ENCODE data around the gene TTLL5. TPM values are rescaled to one million over a fixed set of nuclear protein-coding genes. Genes with fewer than 3 reads are reported as not detected.
"Not testable (repeated sequence)": the region's sequence is repeated elsewhere in the genome, so short reads cannot be mapped to it uniquely, and the experiment has no call there.

Gene TTLL5
- total RNA-seq, 1 experiment from 2014 or later = 16.1 TPM

GRCh38 chr14:75913183-75913582 is 252.1 kb downstream of the TTLL5 start:
- DNase-seq (ENCODE audit: low spot score) = no peak

DNA sequence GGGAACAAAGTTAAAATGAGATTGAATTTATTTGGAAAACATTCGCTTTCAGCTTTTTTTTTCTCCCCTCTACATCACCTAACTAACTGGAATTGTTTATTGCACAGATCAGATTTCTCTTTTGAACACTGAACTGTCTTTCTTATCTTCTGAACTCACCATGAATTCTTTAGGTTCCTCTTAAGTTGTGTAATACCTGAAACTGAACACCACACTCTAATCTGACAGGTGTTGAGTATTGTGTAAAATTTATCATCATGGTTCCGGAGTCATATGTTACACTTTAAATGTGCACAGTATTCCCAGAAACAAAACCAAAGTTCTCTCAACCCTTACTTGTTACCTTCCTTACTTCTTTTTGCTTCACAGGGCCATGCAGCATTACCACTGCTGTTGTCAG is 254.0 kb downstream of the TTLL5 start:
- DNase-seq (ENCODE audit: low spot score) = no peak

DNA sequence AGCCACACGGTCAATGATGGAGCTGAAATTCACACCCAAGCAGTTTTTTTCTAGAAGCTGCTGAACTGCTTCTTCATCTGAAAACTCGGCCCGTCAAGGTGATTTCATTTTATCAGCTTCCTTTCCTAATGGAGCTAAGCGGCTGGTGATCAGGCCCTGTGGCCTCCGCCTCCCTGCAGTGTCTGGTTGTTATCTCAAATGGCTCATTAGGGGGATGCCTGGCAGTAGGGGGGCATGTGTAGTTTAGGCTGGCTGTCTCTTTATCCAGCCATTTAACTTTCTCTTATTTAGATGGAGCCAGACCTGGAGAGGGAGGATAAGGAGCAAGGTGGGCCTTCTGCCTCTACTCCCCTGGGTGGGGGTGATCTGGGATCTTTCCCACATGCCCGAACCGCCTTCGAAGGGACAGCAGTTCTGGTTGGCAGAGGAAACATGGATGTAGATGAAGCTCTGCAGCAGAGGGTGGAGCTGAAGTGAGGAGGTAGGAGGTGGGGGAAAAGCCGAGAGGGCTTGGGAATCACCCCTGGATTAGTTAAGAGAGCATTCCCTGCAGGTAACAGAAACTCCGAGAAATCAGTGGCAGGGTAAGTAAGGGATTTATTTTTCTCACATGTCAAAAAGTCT is 256.4 kb downstream of the TTLL5 start:
- no peak for DNase-seq (ENCODE audit: low spot score)

DNA sequence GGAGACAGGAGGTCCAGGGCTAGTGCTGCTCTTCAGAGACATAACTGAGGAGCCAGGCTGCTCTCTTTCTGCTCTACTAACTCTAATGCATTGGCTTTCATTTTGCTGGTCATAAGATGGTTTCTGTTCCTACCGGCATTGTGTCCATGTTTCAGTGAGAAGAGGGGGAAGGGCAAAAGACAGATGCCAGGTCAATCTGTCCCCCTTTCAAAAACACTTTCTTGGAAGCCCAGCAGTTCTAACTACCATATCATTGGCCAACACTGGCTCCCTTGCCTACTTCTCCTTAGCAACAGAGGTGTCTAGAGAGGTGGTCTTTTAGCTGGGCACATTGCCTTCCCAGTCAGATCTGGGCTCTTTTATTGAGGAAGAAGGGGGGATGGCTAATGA is 256.9 kb downstream of the TTLL5 start:
- no peak for DNase-seq (ENCODE audit: low spot score)

- not testable (repeated sequence) for DNase-seq (ENCODE audit: low spot score)
Observed at GRCh38 chr14:75920421-75920820, 259.4 kb downstream of the TTLL5 start.

GRCh38 chr14:75925141-75925840 is 264.2 kb downstream of the TTLL5 start:
- DNase-seq (ENCODE audit: low spot score) = not testable (repeated sequence)

- DNase-seq (ENCODE audit: low spot score) = no peak
Observed at GRCh38 chr14:75926431-75927115, 265.5 kb downstream of the TTLL5 start.

DNA sequence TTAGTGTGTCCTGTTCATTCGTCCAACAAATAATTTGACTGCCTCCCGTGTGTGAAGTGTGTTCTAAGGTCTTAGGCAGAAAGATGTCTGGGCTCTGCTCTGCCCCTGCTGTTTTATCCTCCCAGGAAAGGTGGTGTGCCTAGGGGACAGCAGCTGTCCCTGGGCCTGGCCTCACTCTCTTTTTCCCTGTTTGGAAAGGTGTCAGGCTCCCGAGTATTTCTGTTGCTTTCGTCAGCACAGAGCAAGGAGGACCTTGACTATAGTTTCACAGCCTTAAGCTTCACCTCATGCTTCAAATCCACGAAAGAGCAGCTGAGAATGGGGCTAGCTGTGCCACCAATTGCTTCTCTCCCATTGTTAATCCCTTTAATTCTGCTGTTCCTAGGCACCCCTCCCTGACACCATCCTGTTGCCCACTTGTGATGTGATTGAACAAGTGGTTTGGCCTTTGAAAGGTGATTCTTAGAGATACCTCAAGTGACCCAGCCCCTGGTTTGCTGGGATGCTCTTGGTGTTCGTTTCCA is 266.6 kb downstream of the TTLL5 start:
- no peak for DNase-seq (ENCODE audit: low spot score)

- no peak for DNase-seq (ENCODE audit: low spot score)
Observed at GRCh38 chr14:75928690-75929181, 267.7 kb downstream of the TTLL5 start.

DNA sequence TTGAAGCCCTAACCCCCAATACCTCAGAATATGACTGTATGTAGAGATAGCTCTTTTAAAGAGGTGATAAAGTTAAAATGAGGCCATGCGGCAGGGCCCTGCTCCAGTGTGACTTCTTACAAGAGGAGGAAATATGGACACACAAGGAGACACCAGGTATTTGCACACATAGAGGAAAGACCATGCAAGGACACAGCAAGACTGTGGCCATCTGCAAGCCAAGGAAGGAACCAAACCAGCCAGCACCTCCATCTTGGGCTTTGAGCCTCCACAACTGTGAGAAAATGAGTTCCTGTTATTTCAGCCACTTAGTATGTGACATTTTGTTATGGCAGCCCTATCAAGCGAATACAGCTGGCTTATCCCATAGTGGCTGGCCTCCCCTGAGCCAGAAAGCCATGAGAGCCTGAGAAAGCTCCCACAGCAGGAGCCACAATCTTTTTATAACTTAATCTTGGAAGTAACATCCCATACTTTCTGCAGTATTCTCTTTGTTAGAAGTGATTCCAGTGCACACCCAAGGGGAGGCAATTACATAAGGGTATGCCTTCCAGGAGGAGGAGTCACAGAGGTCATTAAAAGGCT is 272.8 kb downstream of the TTLL5 start:
- no peak for DNase-seq (ENCODE audit: low spot score)

DNA sequence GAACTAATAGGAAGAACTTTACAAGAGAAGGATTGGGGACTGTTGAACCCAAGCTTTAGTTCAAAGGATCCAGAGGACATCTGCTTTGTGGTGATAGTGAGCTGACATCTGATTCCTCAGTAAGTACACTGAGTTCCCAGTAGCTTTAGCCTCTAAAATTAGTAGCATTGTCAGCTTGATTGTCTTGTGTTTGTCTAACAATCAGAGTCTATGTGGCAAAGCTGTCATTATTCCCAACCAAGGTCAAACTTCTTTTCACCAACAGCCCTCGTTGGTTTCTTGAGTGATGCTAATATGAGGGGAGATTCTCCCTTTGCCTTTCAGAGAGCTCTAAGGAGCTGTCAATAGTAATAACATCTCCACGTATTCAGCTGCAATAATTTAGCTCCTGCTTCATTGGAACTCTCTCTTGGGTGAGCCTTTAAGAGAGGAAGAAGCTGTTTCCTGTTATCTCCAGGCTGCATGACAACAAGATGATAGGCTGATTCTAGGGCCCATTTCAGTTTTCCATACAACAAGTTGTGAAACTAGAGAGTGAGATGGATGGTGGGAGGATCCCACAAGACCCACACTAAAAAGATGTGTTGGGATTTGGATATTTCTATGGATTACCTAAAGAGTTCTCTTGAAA is 274.1 kb downstream of the TTLL5 start:
- DNase-seq (ENCODE audit: low spot score) = no peak

GRCh38 chr14:75939200-75939599 is 278.2 kb downstream of the TTLL5 start:
- no peak for DNase-seq (ENCODE audit: low spot score)

GRCh38 chr14:75941030-75941429 is 280.0 kb downstream of the TTLL5 start:
- no peak for DNase-seq (ENCODE audit: low spot score)

DNA sequence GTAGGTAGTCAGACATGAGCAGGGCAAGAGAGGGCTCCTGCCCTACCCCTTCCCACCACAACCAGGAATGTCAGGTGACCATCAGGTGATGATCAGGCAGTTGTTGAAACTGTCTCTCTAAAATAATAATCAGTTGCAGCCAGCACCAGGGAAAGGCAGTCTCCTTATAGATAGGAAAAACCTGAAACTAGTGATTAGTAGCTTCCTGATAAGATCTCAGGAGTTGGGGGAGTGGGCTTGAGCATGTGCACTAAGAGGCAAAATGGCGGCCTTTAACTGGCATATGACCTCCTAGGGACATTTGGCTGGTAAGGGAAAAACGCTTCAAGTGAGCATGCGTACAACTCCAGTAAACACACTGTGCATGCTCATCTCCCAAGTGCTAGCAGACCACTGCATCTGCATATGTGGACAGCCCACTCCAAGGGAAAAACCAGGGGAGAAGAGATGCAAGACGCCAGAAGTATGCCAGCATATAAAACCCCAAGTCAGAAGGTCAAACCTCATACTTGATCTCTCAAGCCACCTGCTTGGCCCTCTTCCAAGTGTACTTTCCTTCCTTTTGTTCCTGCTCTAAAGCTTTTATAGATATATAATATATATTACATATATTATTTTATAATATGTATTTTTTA is 283.7 kb downstream of the TTLL5 start:
- no peak for DNase-seq (ENCODE audit: low spot score)

DNA sequence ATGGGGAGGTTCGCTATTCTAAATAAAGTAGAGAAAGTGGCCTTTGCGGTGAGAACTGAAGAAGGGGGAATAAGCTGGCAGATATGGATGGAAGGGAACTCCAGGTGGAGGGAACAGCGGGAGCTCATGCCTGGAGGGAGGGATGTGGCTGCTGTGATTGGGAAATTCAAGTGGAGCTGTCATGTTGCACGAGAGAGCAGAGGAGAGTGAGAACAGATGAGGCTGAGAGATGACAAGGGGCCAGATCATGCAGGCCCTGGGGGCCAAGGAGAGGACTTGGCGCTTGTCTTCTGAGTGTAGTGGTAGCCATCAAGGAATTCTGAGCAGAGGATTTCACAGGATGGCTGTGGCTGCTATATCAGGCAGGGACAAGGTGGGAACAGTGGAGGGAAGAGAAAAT is 285.7 kb downstream of the TTLL5 start:
- no peak for DNase-seq (ENCODE audit: low spot score)

DNA sequence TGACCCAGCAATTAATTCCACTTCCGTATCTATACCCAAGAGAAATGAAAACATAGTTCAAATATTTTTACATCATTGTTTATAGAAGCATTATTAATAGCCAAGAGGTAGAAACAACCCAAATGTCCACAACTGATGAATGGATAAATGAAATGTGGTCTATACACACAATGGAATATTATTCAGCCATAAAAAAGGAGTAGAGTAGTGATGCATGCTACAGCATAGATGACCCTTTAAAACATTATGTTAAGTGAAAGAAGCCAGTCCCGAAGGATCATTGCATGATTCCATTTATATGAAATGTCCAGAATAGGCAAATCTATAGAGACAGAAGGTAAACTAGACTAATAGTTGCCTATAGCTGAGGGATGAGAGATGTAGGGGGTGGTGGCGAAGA is 291.4 kb downstream of the TTLL5 start:
- DNase-seq (ENCODE audit: low spot score) = no peak

DNA sequence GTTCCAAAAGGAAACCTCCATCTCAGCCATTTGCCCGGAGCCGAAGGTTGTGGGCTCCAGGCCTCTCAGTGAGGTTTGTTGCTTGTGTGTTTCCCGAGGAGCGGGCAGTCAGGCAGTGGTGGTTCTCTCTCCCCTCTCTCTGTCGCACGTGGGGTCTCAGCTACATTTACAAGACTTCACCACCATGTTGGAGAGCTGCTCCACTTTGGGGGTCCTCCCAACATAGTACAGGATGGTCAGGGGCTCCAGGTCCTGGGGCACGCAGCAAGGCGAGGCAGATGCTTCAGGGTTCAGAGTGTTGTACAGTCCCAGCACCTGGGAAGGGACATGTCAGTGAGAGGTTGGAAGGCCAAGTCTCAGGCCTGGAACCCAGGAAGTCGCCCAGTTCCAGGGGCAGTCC is 298.0 kb downstream of the TTLL5 start:
- DNase-seq (ENCODE audit: low spot score) = no peak

DNA sequence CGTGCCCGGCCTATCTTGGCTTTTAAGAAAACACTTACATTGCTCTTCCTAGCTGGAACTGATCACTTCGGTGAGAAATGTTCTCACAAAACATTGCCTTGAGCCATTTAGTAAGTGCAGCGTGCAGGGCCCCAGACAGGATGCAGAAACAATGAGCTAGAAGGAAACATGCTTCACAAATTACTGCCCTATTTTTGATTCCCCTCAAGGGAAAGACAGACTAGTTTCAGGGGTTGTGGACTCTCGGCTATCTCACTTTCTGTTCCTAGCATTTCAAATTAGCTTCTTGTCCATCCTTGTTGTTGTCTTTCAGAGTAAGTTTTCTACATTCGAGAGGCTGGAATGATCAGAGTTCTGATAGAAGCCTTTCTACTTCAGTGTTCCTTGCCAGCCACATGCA is 299.2 kb downstream of the TTLL5 start:
- no peak for DNase-seq (ENCODE audit: low spot score)

- DNase-seq (ENCODE audit: low spot score) = no peak
Observed at GRCh38 chr14:75961662-75962061, 300.6 kb downstream of the TTLL5 start.

GRCh38 chr14:75967866-75968265 is 306.8 kb downstream of the TTLL5 start:
- DNase-seq (ENCODE audit: low spot score) = no peak

GRCh38 chr14:75968456-75968855 is 307.4 kb downstream of the TTLL5 start:
- no peak for DNase-seq (ENCODE audit: low spot score)

Measured in H4 (cell line).